ENCODE measurements around the gene LSM14A. TPM values are rescaled to one million over a fixed set of nuclear protein-coding genes. Genes with fewer than 3 reads are reported as not detected.

The LSM14A gene
- total and polyA plus RNA-seq, 2 of the 8 experiments (the other 6 are each of a cell fraction or from before 2014, with no cell fraction given) = 117 to 195 TPM

- no peak overlapping the region for H2BK12ac ChIP-seq (ENCODE audit: low read depth, low read length)
- no peak overlapping the region for H4K5ac ChIP-seq (ENCODE audit: insufficient read length, low read depth, low read length)
- H4K8ac ChIP-seq (ENCODE audit: extremely low read depth, insufficient read depth, low read length) = no peak overlapping the region
- H3K4me2 ChIP-seq (ENCODE audit: insufficient read depth in 1 of 2, low read depth in 2 of 2, low read length in 2 of 2) = no peak overlapping the region
- WGBS, 2 experiments (ENCODE audit: extremely low coverage in 1 of 2, insufficient coverage in 1 of 2, insufficient read length in 1 of 2, insufficient replicate concordance in 2 of 2, low coverage in 1 of 2, low lambda C conversion rate in 2 of 2, missing lambda C conversion rate in 1 of 2) = 96% methylated on average over 6 of the region's 6 CpGs; no CpG with 5 or more reads in 1 of the 2 experiments
- H3K9ac ChIP-seq (replicated peaks in 1 of 4; ENCODE audit: extremely low read depth in 1 of 4, low read depth in 3 of 4, low read length in 3 of 4) = no peak overlapping the region
- H3K9me3 ChIP-seq (ENCODE audit: insufficient read depth in 2 of 2, low read depth in 1 of 2, low read length in 1 of 2) = no peaks in the 10 kb centered on the region
- 0 out of 4 replicates have a peak, but pooled peaks cover 0 to 3% of the 10 kb centered on the region in 2 experiments for H3K79me2 ChIP-seq (ENCODE audit: control insufficient read depth in 1 of 2, insufficient read depth in 2 of 2, low read length in 2 of 2)
- no peak overlapping the region for H3K4ac ChIP-seq (replicated peaks; ENCODE audit: insufficient read length, low read depth, low read length)
- no peak overlapping the region for H2BK5ac ChIP-seq (ENCODE audit: low read depth, low read length)
- no peaks in the 10 kb centered on the region for H3K27me3 ChIP-seq (replicated peaks in 1 of 4; ENCODE audit: control insufficient read depth in 3 of 4, extremely low read depth in 1 of 4, insufficient read depth in 3 of 4, low read length in 3 of 4)
- H4K91ac ChIP-seq (replicated peaks; ENCODE audit: insufficient read length, low read length) = no peak overlapping the region
- no peaks in the 10 kb centered on the region; the same call in 1 of the 2 replicates for H3K79me1 ChIP-seq (ENCODE audit: low read depth, low read length)
- peaks cover 4 to 59% (median 19%) of the 10 kb centered on the region in 4 experiments; a peak in 6 of 8 replicates for H3K36me3 ChIP-seq (ENCODE audit: control insufficient read depth in 2 of 4, insufficient read depth in 4 of 4, low read length in 3 of 4)
- ChIA-PET POLR2A (ENCODE audit: partially characterized antibody) (interaction anchor here (2.5 kb wide), 1 partner anchor 11 kb away, joined by 6 read pairs; no protein-coding TSS in a partner anchor), CTCF (ENCODE audit: partially characterized antibody) (interaction anchor here (1.1 kb wide), 1 partner anchor 18 kb away, joined by 5 read pairs; no protein-coding TSS in a partner anchor)
- no peak overlapping the region for H3K18ac ChIP-seq (ENCODE audit: extremely low read depth, low read length)
- DNase-seq (ENCODE audit: low read depth in 1 of 2, low spot score in 2 of 2) (no peak), FAIRE-seq (no peak)
- H3K14ac ChIP-seq (ENCODE audit: insufficient read length) = no peak overlapping the region
- H2BK15ac ChIP-seq (ENCODE audit: low read length) = no peak overlapping the region
- H3K27ac ChIP-seq (ENCODE audit: low read depth, low read length) = no peak overlapping the region
- H3K4me3 ChIP-seq (ENCODE audit: extremely low read depth in 1 of 4, insufficient read depth in 2 of 4, low read depth in 3 of 4, low read length in 4 of 4) = no peak overlapping the region
- no peak overlapping the region for H2AFZ ChIP-seq (ENCODE audit: low read length)
- H3K23me2 ChIP-seq (ENCODE audit: low read depth, low read length) = no peaks in the 10 kb centered on the region
- no peak overlapping the region for H2AK5ac ChIP-seq (ENCODE audit: low read depth, low read length)
- H3K23ac ChIP-seq (ENCODE audit: insufficient read length) = no peak overlapping the region
- H3K4me1 ChIP-seq (replicated peaks in 1 of 4; ENCODE audit: control insufficient read depth in 3 of 4, insufficient read depth in 4 of 4, low read length in 3 of 4) = no peaks in the 10 kb centered on the region
- H4K20me1 ChIP-seq (replicated peaks in 1 of 2; ENCODE audit: control insufficient read depth in 1 of 2, insufficient read depth in 2 of 2, low read length in 2 of 2) = peaks cover 2% of the 10 kb centered on the region in 2 experiments
- H2BK120ac ChIP-seq (replicated peaks; ENCODE audit: low read depth, low read length) = no peak overlapping the region
- H3K56ac ChIP-seq (replicated peaks; ENCODE audit: insufficient read length, low read depth, low read length) = no peak overlapping the region
- no peak overlapping the region for H2BK20ac ChIP-seq (ENCODE audit: low read length)
- no peak for TF ChIP-seq EP300 (IDR thresholded peaks at IDR 0.05; ENCODE audit: borderline replicate concordance in 1 of 2, low read depth in 2 of 2, low read length in 2 of 2)
- no peak for TF ChIP-seq YY1 (IDR thresholded peaks at IDR 0.05; ENCODE audit: low read depth, low read length)
- TF ChIP-seq MAX (IDR thresholded peaks at IDR 0.05) = no peak
- no peak for TF ChIP-seq NANOG (IDR thresholded peaks at IDR 0.05; ENCODE audit: insufficient read depth, low read depth, low read length, poor library complexity, severe bottlenecking)
- no peak for TF ChIP-seq TAF7 (optimal IDR thresholded peaks at IDR 0.05; ENCODE audit: borderline replicate concordance, low read depth, low read length)
- TF ChIP-seq SIN3A (conservative IDR thresholded peaks at IDR 0.05 in 1 of 2, IDR thresholded peaks at IDR 0.05 in 1 of 2; ENCODE audit: low read depth in 1 of 2, low read length in 2 of 2) = no peak
- TF ChIP-seq RNF2 (IDR thresholded peaks at IDR 0.05; ENCODE audit: borderline replicate concordance, low read depth, low read length, missing control alignments, poor library complexity, severe bottlenecking) = no peak
- TF ChIP-seq CEBPB (IDR thresholded peaks at IDR 0.05; ENCODE audit: low read depth, low read length) = no peak
- no peak for TF ChIP-seq NRF1 (IDR thresholded peaks at IDR 0.05; ENCODE audit: low read depth, low read length)
- TF ChIP-seq KDM4A (IDR thresholded peaks at IDR 0.05; ENCODE audit: low read depth, low read length, severe bottlenecking) = no peak
- TF ChIP-seq SP4 (IDR thresholded peaks at IDR 0.05; ENCODE audit: low read length) = no peak
- no peak for TF ChIP-seq CBX8 (IDR thresholded peaks at IDR 0.05; ENCODE audit: borderline replicate concordance, low read depth, low read length)
- TF ChIP-seq JUN (IDR thresholded peaks at IDR 0.05; ENCODE audit: low read depth, low read length) = no peak
Measured at GRCh38 chr19:34201133-34201532, 28.8 kb downstream of the LSM14A start.
